ENCODE results near the gene SLC10A4. TPM values are rescaled to one million over a fixed set of nuclear protein-coding genes. Genes with fewer than 3 reads are reported as not detected.

Gene SLC10A4
- total and polyA plus RNA-seq, 2 donors (not counting 1 experiment from before 2014, with no cell fraction given): under 0.01 to 0.07 TPM

DNA sequence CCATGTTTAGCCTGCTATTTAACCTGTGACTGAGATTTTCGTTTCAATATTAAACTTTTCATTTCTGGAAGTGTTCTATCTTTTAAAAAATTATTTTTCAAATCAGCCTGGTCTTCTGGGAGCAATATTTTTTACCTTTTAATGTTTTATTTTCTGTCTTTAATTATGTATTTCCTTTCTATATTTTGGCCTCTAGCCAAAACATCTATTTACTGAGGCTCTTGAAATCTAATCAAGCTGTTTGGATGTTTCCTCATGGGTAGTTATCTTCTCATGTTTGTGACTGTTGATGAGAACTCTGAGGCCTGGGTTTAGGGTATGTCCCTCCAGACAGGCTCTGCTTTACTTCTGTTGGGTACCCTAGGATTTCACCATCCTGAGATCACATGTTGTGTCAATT lies 10.3 kb upstream of the SLC10A4 start:
- H3K27me3 ChIP-seq (ENCODE audit: control insufficient read depth, insufficient read depth, low read length): peaks cover 3% of the 10 kb centered on the region
- H2AFZ ChIP-seq (ENCODE audit: low read length): no peak overlapping the region
- H3K9me3 ChIP-seq (ENCODE audit: control insufficient read depth, insufficient read depth, low read depth, low read length): no peaks in the 10 kb centered on the region
- no peak overlapping the region for H3K9ac ChIP-seq (ENCODE audit: insufficient read depth, low read length)
- H3K4me1 ChIP-seq (ENCODE audit: control insufficient read depth, extremely low read depth, insufficient read depth, low read length): no peaks in the 10 kb centered on the region
- H3K4me2 ChIP-seq (ENCODE audit: extremely low read depth, insufficient read depth, low read length): no peak overlapping the region
- no peaks in the 10 kb centered on the region for H3K79me2 ChIP-seq (ENCODE audit: control insufficient read depth, insufficient read depth, low read length)
- no peaks in the 10 kb centered on the region for H3K36me3 ChIP-seq (ENCODE audit: control insufficient read depth, insufficient read depth, low read length)
- TF ChIP-seq EZH2 (IDR thresholded peaks at IDR 0.05; ENCODE audit: low read length, missing control alignments): no peak
- no peak for TF ChIP-seq CTCF (conservative IDR thresholded peaks at IDR 0.05 in 1 of 2, IDR thresholded peaks at IDR 0.05 in 1 of 2; ENCODE audit: low read depth in 1 of 2, low read length in 2 of 2)
- H3K4me3 ChIP-seq (replicated peaks in 1 of 4; ENCODE audit: control extremely low read depth in 1 of 4, insufficient read depth in 1 of 4, low read depth in 3 of 4, low read length in 4 of 4): no peak overlapping the region
- no peak for DNase-seq (ENCODE audit: low read depth in 2 of 2)
- H3K27ac ChIP-seq (ENCODE audit: insufficient read depth, low read length): no peak overlapping the region
- no peaks in the 10 kb centered on the region for H4K20me1 ChIP-seq (ENCODE audit: control insufficient read depth, extremely low read depth, insufficient read depth, low read length)

GRCh38 chr4:48475770-48476169 lies 7.4 kb upstream of the SLC10A4 start:
- Histone ChIP-seq H3K79me2 (ENCODE audit: control insufficient read depth, insufficient read depth, low read length) (no peaks in the 10 kb centered on the region), H3K36me3 (ENCODE audit: control insufficient read depth, insufficient read depth, low read length) (no peaks in the 10 kb centered on the region), H3K27me3 (ENCODE audit: control insufficient read depth, insufficient read depth, low read length) (peaks cover 3% of the 10 kb centered on the region), H3K4me3 (replicated peaks in 1 of 4; ENCODE audit: control extremely low read depth in 1 of 4, insufficient read depth in 1 of 4, low read depth in 3 of 4, low read length in 4 of 4) (no peak overlapping the region), H2AFZ (ENCODE audit: low read length) (no peak overlapping the region), H3K4me2 (ENCODE audit: extremely low read depth, insufficient read depth, low read length) (no peak overlapping the region), H4K20me1 (ENCODE audit: control insufficient read depth, extremely low read depth, insufficient read depth, low read length) (no peaks in the 10 kb centered on the region), H3K9me3 (ENCODE audit: control insufficient read depth, insufficient read depth, low read depth, low read length) (no peaks in the 10 kb centered on the region), H3K9ac (ENCODE audit: insufficient read depth, low read length) (no peak overlapping the region), H3K27ac (ENCODE audit: insufficient read depth, low read length) (no peak overlapping the region), H3K4me1 (ENCODE audit: control insufficient read depth, extremely low read depth, insufficient read depth, low read length) (no peaks in the 10 kb centered on the region)
- TF ChIP-seq EZH2 (IDR thresholded peaks at IDR 0.05; ENCODE audit: low read length, missing control alignments): no peak
- TF ChIP-seq CTCF (conservative IDR thresholded peaks at IDR 0.05 in 1 of 2, IDR thresholded peaks at IDR 0.05 in 1 of 2; ENCODE audit: low read depth in 1 of 2, low read length in 2 of 2): no peak
- no peak for DNase-seq (ENCODE audit: low read depth in 2 of 2)

- no peaks in the 10 kb centered on the region for H3K4me1 ChIP-seq (ENCODE audit: control insufficient read depth, extremely low read depth, insufficient read depth, low read length)
- H3K4me2 ChIP-seq (ENCODE audit: extremely low read depth, insufficient read depth, low read length): no peak overlapping the region
- no peaks in the 10 kb centered on the region for H3K79me2 ChIP-seq (ENCODE audit: control insufficient read depth, insufficient read depth, low read length)
- no peaks in the 10 kb centered on the region for H3K9me3 ChIP-seq (ENCODE audit: control insufficient read depth, insufficient read depth, low read depth, low read length)
- H3K27ac ChIP-seq (ENCODE audit: insufficient read depth, low read length): no peak overlapping the region
- TF ChIP-seq CTCF (conservative IDR thresholded peaks at IDR 0.05 in 1 of 2, IDR thresholded peaks at IDR 0.05 in 1 of 2; ENCODE audit: low read depth in 1 of 2, low read length in 2 of 2) (no peak), EZH2 (IDR thresholded peaks at IDR 0.05; ENCODE audit: low read length, missing control alignments) (no peak)
- H3K4me3 ChIP-seq (replicated peaks in 1 of 4; ENCODE audit: control extremely low read depth in 1 of 4, insufficient read depth in 1 of 4, low read depth in 3 of 4, low read length in 4 of 4): no peak overlapping the region
- H3K36me3 ChIP-seq (ENCODE audit: control insufficient read depth, insufficient read depth, low read length): no peaks in the 10 kb centered on the region
- peaks cover 17% of the 10 kb centered on the region for H3K27me3 ChIP-seq (ENCODE audit: control insufficient read depth, insufficient read depth, low read length)
- H4K20me1 ChIP-seq (ENCODE audit: control insufficient read depth, extremely low read depth, insufficient read depth, low read length): no peaks in the 10 kb centered on the region
- no peak for DNase-seq (ENCODE audit: low read depth in 2 of 2)
- H2AFZ ChIP-seq (ENCODE audit: low read length): no peak overlapping the region
- no peak overlapping the region for H3K9ac ChIP-seq (ENCODE audit: insufficient read depth, low read length)
Measured at GRCh38 chr4:48478273-48478672, 4.9 kb upstream of the SLC10A4 start.

All from fibroblast of lung (primary cell).